ENCODE results near the gene KRTAP4-16.
"Not testable (repeated sequence)": the region's sequence is repeated elsewhere in the genome, so short reads cannot be mapped to it uniquely, and the experiment has no call there.

KRTAP4-16 gene

GRCh38 chr17:41101586-41102259, at the start of gene KRTAP4-16:
TSS of gene KRTAP4-16 (minus strand) at chr17:41102209. CDS start at chr17:41102209, 0 bp downstream.
- no peak within 1 kb of the TSS for H3K9ac ChIP-seq (ENCODE audit: insufficient read length)
- TF ChIP-seq POLR2AphosphoS5 (IDR thresholded peaks at IDR 0.05; ENCODE audit: borderline replicate concordance, low read depth, low read length) (no peak), FOXP2 (optimal IDR thresholded peaks at IDR 0.05; ENCODE audit: control extremely low read depth, extremely low read length, insufficient read depth) (no peak), EZH2 (IDR thresholded peaks at IDR 0.05) (no peak)
- DNase-seq (ENCODE audit: low read depth, low spot score): no peak
- no peak within 1 kb of the TSS for H3K4me3 ChIP-seq
- no peaks in the 10 kb centered on the region for H3K36me3 ChIP-seq (ENCODE audit: insufficient read depth, low read length)
- H3K27ac ChIP-seq: 0 out of 2 replicates have a peak within 1 kb of the TSS, but pooled peaks have one; percentile 44
- H3K9me3 ChIP-seq (ENCODE audit: low read depth, low read length): no peaks in the 10 kb centered on the region

- no peak for DNase-seq (ENCODE audit: low read depth, low spot score)
- Histone ChIP-seq H3K36me3 (ENCODE audit: insufficient read depth, low read length) (peaks cover 4% of the 10 kb centered on the region; the same call in 1 of the 2 replicates), H3K4me3 (no peak overlapping the region), H3K9ac (ENCODE audit: insufficient read length) (no peak overlapping the region), H3K9me3 (ENCODE audit: low read depth, low read length) (0 out of 2 replicates have a peak, but pooled peaks cover 4% of the 10 kb centered on the region), H3K27ac (peak overlapping the region; percentile 100)
- TF ChIP-seq FOXP2 (optimal IDR thresholded peaks at IDR 0.05; ENCODE audit: control extremely low read depth, extremely low read length, insufficient read depth) (no peak), EZH2 (IDR thresholded peaks at IDR 0.05) (no peak), POLR2AphosphoS5 (IDR thresholded peaks at IDR 0.05; ENCODE audit: borderline replicate concordance, low read depth, low read length) (no peak)
Measured at GRCh38 chr17:41151525-41151924, 49.5 kb upstream of the KRTAP4-16 start.

- H3K36me3 ChIP-seq (ENCODE audit: insufficient read depth, low read length): peaks cover 2% of the 10 kb centered on the region; the same call in 1 of the 2 replicates
- H3K9ac ChIP-seq (ENCODE audit: insufficient read length): no peak overlapping the region
- no peak overlapping the region for H3K4me3 ChIP-seq
- no peak for TF ChIP-seq POLR2AphosphoS5 (IDR thresholded peaks at IDR 0.05; ENCODE audit: borderline replicate concordance, low read depth, low read length)
- TF ChIP-seq FOXP2 (optimal IDR thresholded peaks at IDR 0.05; ENCODE audit: control extremely low read depth, extremely low read length, insufficient read depth): no peak
- no peak for TF ChIP-seq EZH2 (IDR thresholded peaks at IDR 0.05)
- 0 out of 2 replicates have a peak, but pooled peaks cover 2% of the 10 kb centered on the region for H3K9me3 ChIP-seq (ENCODE audit: low read depth, low read length)
- peak overlapping the region; percentile 100 for H3K27ac ChIP-seq
- no peak for DNase-seq (ENCODE audit: low read depth, low spot score)
Measured at GRCh38 chr17:41150026-41150425, 48.0 kb upstream of the KRTAP4-16 start.

GRCh38 chr17:41149652-41149985, 47.6 kb upstream of the KRTAP4-16 start, which contains the start of gene KRTAP4-5:
TSS of gene KRTAP4-5 (minus strand) at chr17:41149825. CDS start at chr17:41149767, 58 bp downstream.
- DNase-seq (ENCODE audit: low read depth, low spot score): no peak
- H3K36me3 ChIP-seq (ENCODE audit: insufficient read depth, low read length): no peaks in the 10 kb centered on the region
- H3K4me3 ChIP-seq: no peak within 1 kb of the TSS
- TF ChIP-seq FOXP2 (optimal IDR thresholded peaks at IDR 0.05; ENCODE audit: control extremely low read depth, extremely low read length, insufficient read depth) (no peak), EZH2 (IDR thresholded peaks at IDR 0.05) (no peak), POLR2AphosphoS5 (IDR thresholded peaks at IDR 0.05; ENCODE audit: borderline replicate concordance, low read depth, low read length) (no peak)
- no peaks in the 10 kb centered on the region for H3K9me3 ChIP-seq (ENCODE audit: low read depth, low read length)
- H3K27ac ChIP-seq: peak within 1 kb of the TSS; percentile 100
- H3K9ac ChIP-seq (ENCODE audit: insufficient read length): peak within 1 kb of the TSS; percentile 67

- DNase-seq (ENCODE audit: low read depth, low spot score); H3K36me3 ChIP-seq (ENCODE audit: insufficient read depth, low read length); H3K9me3 ChIP-seq (ENCODE audit: low read depth, low read length); H3K4me3 ChIP-seq: not testable (repeated sequence)
- Histone ChIP-seq H3K9ac (ENCODE audit: insufficient read length) (peak overlapping the region; percentile 67), H3K27ac (peak overlapping the region; percentile 100)
Measured at GRCh38 chr17:41148971-41149651, 47.1 kb upstream of the KRTAP4-16 start.

GRCh38 chr17:41147531-41148204, 45.7 kb upstream of the KRTAP4-16 start:
- H3K9ac ChIP-seq (ENCODE audit: insufficient read length): peak overlapping the region; percentile 79
- peak overlapping the region; percentile 18 for H3K4me3 ChIP-seq
- peaks cover 11% of the 10 kb centered on the region; the same call in 1 of the 2 replicates for H3K9me3 ChIP-seq (ENCODE audit: low read depth, low read length)
- peak; percentile 66; the same call in 1 of the 2 replicates for TF ChIP-seq POLR2AphosphoS5 (IDR thresholded peaks at IDR 0.05; ENCODE audit: borderline replicate concordance, low read depth, low read length)
- TF ChIP-seq EZH2 (IDR thresholded peaks at IDR 0.05): no peak
- peak; percentile 98 for DNase-seq (ENCODE audit: low read depth, low spot score)
- peak overlapping the region; percentile 100 for H3K27ac ChIP-seq
- H3K36me3 ChIP-seq (ENCODE audit: insufficient read depth, low read length): peaks cover 12% of the 10 kb centered on the region; the same call in 1 of the 2 replicates

GRCh38 chr17:41145261-41145660, 43.3 kb upstream of the KRTAP4-16 start:
- H3K9me3 ChIP-seq (ENCODE audit: low read depth, low read length): peaks cover 15% of the 10 kb centered on the region; the same call in 1 of the 2 replicates

GRCh38 chr17:41144846-41145245, 42.8 kb upstream of the KRTAP4-16 start:
- peaks cover 15% of the 10 kb centered on the region; the same call in 1 of the 2 replicates for H3K9me3 ChIP-seq (ENCODE audit: low read depth, low read length)
- peaks cover 12% of the 10 kb centered on the region; the same call in 1 of the 2 replicates for H3K36me3 ChIP-seq (ENCODE audit: insufficient read depth, low read length)
- H3K27ac ChIP-seq: peak overlapping the region; percentile 100
- TF ChIP-seq FOXP2 (optimal IDR thresholded peaks at IDR 0.05; ENCODE audit: control extremely low read depth, extremely low read length, insufficient read depth) (no peak), POLR2AphosphoS5 (IDR thresholded peaks at IDR 0.05; ENCODE audit: borderline replicate concordance, low read depth, low read length) (no peak; the same call in 1 of the 2 replicates), EZH2 (IDR thresholded peaks at IDR 0.05) (no peak)
- peak; percentile 96 for DNase-seq (ENCODE audit: low read depth, low spot score)
- peak overlapping the region; percentile 18; the same call in 1 of the 2 replicates for H3K4me3 ChIP-seq
- H3K9ac ChIP-seq (ENCODE audit: insufficient read length): no peak overlapping the region

More at GRCh38 chr17:41145261-41145660, 43.3 kb upstream of the KRTAP4-16 start:
- Histone ChIP-seq H3K9ac (ENCODE audit: insufficient read length) (peak overlapping the region; percentile 79), H3K27ac (peak overlapping the region; percentile 100), H3K4me3 (peak overlapping the region; percentile 18; the same call in 1 of the 2 replicates), H3K36me3 (ENCODE audit: insufficient read depth, low read length) (peaks cover 12% of the 10 kb centered on the region; the same call in 1 of the 2 replicates)
- TF ChIP-seq EZH2 (IDR thresholded peaks at IDR 0.05): no peak
- TF ChIP-seq POLR2AphosphoS5 (IDR thresholded peaks at IDR 0.05; ENCODE audit: borderline replicate concordance, low read depth, low read length): no peak; the same call in 1 of the 2 replicates
- no peak for TF ChIP-seq FOXP2 (optimal IDR thresholded peaks at IDR 0.05; ENCODE audit: control extremely low read depth, extremely low read length, insufficient read depth)
- DNase-seq (ENCODE audit: low read depth, low spot score): peak; percentile 91

Measured in SK-N-MC (cell line).